Cardiac fibroblast (primary cell): ENCODE measurements around the gene POLE3.

ENCODE experiments used
- DNase-seq, 2 donors: peaks; one replicate each; pipeline versions ENCODE4 v3.0.0 to v3.0.0-alpha.2; 2010; ENCODE audit warnings: low read depth in 2 of 2
- H3K4me3 ChIP-seq, 2 donors: replicated peaks in 1 of 2; 1 replicate in 1 of 2; 2 replicates in 1 of 2; pipeline ENCODE4 v1.5.1; 2011; ENCODE audit warnings: low read depth in 2 of 2, low read length in 2 of 2, mild to moderate bottlenecking in 2 of 2, moderate library complexity in 1 of 2
- TF ChIP-seq, protein P1 (sequence below): IDR thresholded peaks from one replicate; pipeline ENCODE4 v1.5.1; 2011; ENCODE audit warnings: low read depth, mild to moderate bottlenecking, low read length, inconsistent platforms

POLE3 gene

GRCh38 chr9:113376634-113377567 lies 33.6 kb downstream of the POLE3 start, which contains the start of gene HDHD3:
Gene HDHD3 (minus strand): TSS chr9:113376986. CDS start chr9:113374354, 2,632 bp downstream.
- TF ChIP-seq, protein P1, sequence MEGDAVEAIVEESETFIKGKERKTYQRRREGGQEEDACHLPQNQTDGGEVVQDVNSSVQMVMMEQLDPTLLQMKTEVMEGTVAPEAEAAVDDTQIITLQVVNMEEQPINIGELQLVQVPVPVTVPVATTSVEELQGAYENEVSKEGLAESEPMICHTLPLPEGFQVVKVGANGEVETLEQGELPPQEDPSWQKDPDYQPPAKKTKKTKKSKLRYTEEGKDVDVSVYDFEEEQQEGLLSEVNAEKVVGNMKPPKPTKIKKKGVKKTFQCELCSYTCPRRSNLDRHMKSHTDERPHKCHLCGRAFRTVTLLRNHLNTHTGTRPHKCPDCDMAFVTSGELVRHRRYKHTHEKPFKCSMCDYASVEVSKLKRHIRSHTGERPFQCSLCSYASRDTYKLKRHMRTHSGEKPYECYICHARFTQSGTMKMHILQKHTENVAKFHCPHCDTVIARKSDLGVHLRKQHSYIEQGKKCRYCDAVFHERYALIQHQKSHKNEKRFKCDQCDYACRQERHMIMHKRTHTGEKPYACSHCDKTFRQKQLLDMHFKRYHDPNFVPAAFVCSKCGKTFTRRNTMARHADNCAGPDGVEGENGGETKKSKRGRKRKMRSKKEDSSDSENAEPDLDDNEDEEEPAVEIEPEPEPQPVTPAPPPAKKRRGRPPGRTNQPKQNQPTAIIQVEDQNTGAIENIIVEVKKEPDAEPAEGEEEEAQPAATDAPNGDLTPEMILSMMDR = no peak
- H3K4me3 ChIP-seq = peak within 1 kb of the TSS; percentile 68 to 93
- peak; percentile 64 to 79 for DNase-seq

DNA sequence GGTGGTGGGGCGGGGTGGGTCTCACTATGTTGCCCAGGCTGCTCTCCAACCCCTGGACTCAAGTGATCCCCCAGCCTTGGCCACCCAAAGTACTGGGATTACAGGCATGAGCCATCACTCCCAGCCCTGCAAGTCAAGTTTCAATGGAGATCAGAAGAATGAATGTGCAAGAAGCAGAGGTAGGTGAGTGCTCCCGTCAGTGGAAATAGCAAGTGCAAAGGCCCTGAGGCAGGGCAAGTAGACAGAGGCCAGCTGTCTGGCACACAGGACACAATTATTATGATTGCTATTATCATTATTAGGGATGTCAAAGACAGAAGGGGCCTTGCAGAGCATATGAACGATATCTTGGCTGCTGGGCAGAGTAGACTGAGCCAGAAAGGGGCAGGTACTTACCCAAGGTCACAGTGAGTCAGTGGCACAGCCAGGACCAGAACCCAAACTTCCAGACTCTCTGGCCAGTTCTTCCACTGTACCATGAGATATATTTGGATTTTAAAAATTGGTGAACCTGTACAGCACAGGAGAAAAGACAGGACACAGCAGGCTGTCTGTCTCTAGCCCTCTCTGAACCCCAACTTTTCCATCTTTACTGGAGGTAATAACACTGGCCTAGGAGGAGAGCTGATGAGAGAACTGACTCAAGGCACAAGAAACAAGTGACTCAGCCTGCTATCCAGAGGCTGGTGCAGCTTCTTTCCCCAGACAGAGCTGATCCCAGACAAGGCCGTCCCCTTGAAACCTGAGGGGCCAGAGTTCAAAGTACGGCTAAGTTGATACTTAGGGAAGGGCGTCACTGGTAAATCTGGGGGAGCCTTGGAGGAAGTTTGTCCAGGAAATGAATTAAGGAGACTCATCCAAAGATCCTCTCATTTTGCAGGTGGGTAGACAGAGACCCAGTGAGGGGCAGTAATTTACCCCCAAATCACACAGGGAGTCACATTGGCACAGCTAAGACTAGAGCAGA lies 35.1 kb downstream of the POLE3 start:
- peak overlapping the region in 1 of 2 donors; percentile 22 for H3K4me3 ChIP-seq
- TF ChIP-seq, protein P1 = no peak
- peak in 1 of 2 donors; percentile 19 for DNase-seq

DNA sequence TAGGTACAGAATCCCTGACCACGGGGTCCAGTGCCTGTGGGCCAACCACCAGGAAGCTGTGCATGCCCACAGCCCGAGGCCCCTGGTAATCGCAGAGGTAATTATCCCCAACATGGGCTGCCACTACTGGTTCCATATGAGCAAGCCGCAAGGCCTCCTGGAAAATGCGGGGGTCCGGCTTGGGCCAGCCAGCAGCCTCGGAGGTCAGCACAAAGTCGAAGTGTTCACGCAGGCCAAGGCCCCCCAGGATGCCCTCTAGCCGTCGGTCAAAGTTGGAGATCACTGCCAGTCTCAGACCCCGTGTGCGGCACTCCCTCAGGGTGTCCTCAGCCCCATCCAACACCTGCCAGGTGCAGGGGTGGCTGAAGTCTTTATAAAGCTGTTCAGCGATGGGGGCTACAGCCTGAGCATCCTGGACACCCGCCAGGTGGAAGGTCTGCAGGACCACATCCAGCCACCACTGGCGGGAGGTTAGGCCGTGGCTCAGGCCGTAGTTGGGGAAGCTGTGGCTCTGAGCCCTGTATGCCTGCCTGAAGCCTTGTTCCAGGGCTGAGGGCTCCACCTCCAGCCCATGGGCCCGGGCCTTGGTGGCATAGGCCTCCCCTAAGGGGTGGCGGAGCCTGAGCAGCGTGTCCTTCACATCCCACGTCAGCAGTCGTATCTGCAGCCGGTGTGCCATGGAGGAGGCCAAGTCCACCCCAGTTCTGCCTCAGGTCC lies 36.6 kb downstream of the POLE3 start:
- DNase-seq = no peak
- H3K4me3 ChIP-seq = no peak overlapping the region
- TF ChIP-seq, protein P1 = no peak

GRCh38 chr9:113373256-113373655 lies 37.2 kb downstream of the POLE3 start:
- no peak overlapping the region for H3K4me3 ChIP-seq
- DNase-seq = no peak
- TF ChIP-seq, protein P1 = no peak

GRCh38 chr9:113372059-113372458 lies 38.4 kb downstream of the POLE3 start:
- TF ChIP-seq, protein P1 = no peak
- H3K4me3 ChIP-seq = no peak overlapping the region
- DNase-seq = no peak

DNA sequence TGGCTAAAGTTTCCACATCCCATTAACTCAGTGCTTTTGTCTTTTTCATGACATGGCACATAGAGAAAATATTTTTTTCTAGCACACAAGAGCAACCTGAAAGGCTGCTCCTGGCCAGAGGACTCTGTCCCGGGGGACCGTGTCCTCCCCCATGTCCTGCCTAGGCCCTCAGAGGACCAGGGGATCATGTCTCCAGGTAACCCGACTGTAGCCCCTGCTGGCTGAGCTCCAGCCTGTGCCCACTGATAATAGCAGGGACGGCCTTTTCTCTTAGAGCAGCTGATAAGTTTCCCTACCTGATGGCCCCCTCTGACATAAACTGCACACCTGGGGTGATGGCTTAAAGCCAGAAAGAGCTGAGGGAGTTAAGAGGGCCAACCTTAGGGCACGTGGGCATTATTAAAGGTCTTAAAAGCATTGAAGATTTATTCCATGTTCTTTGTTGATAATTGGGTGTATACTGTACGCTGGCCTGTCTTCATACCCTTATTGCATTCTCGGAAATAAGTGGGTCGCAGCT lies 39.6 kb downstream of the POLE3 start:
- TF ChIP-seq, protein P1 = no peak
- DNase-seq = no peak

More for the DNA sequence above, 39.6 kb downstream of the POLE3 start:
- H3K4me3 ChIP-seq = no peak overlapping the region
